ENCODE data around the gene LIME1.

- TF ChIP-seq SIN3A (conservative IDR thresholded peaks at IDR 0.05 in 1 of 2, IDR thresholded peaks at IDR 0.05 in 1 of 2; ENCODE audit: low read depth in 1 of 2, low read length in 2 of 2) = no peak
- no peak for TF ChIP-seq EP300 (IDR thresholded peaks at IDR 0.05; ENCODE audit: borderline replicate concordance in 1 of 2, low read depth in 2 of 2, low read length in 2 of 2)
- TF ChIP-seq KDM5A (IDR thresholded peaks at IDR 0.05; ENCODE audit: low read length) = no peak
- no peak for TF ChIP-seq JUND (IDR thresholded peaks at IDR 0.05; ENCODE audit: low read length)
- no peak for TF ChIP-seq CHD2 (IDR thresholded peaks at IDR 0.05; ENCODE audit: low read length)
- no peak for TF ChIP-seq CTCF (IDR thresholded peaks at IDR 0.05; ENCODE audit: control extremely low read depth in 1 of 3, insufficient read depth in 1 of 3, low read depth in 1 of 3, low read length in 3 of 3)
- TF ChIP-seq EZH2 (IDR thresholded peaks at IDR 0.05; ENCODE audit: low read depth, low read length, severe bottlenecking) = no peak
- no peak for TF ChIP-seq CHD1 (IDR thresholded peaks at IDR 0.05; ENCODE audit: low read depth, low read length)
- TF ChIP-seq JUN (IDR thresholded peaks at IDR 0.05; ENCODE audit: low read depth, low read length) = no peak
These were observed 16.9 kb downstream of the LIME1 start for GRCh38 chr20:63753381-63753780.
